Activated T-cell treated with anti-CD3 and anti-CD28 coated beads, Interleukin-2, amount 50 U/mL, for 48 hours (primary cell): ENCODE data around the gene BBS9.
"Not testable (repeated sequence)": the region's sequence is repeated elsewhere in the genome, so short reads cannot be mapped to it uniquely, and the experiment has no call there.

Experiments
- DNase-seq, 2 experiments: peaks; one replicate each; pipeline ENCODE4 v3.0.0-alpha.2; 2020

The BBS9 gene

GRCh38 chr7:33287738-33288137, 158.4 kb downstream of the BBS9 start:
- no peak for DNase-seq

- no peak for DNase-seq
These were observed 169.5 kb downstream of the BBS9 start for GRCh38 chr7:33298848-33299247.

GRCh38 chr7:33299425-33299824, 170.1 kb downstream of the BBS9 start:
- DNase-seq = no peak

GRCh38 chr7:33300131-33300530, 170.8 kb downstream of the BBS9 start:
- no peak for DNase-seq

- DNase-seq = no peak
These were observed 171.4 kb downstream of the BBS9 start for GRCh38 chr7:33300742-33301141.

- DNase-seq = not testable (repeated sequence)
These were observed 174.7 kb downstream of the BBS9 start for GRCh38 chr7:33303978-33304557.

GRCh38 chr7:33307205-33307604, 177.8 kb downstream of the BBS9 start:
- DNase-seq = no peak

- no peak for DNase-seq
These were observed 181.2 kb downstream of the BBS9 start for GRCh38 chr7:33310546-33310945.

GRCh38 chr7:33325754-33326484, 196.6 kb downstream of the BBS9 start:
- no peak for DNase-seq

- no peak for DNase-seq
These were observed 197.1 kb downstream of the BBS9 start for GRCh38 chr7:33326485-33326848.

GRCh38 chr7:33327427-33327826, 198.1 kb downstream of the BBS9 start:
- no peak for DNase-seq

GRCh38 chr7:33334349-33334748, 205.0 kb downstream of the BBS9 start:
- DNase-seq = no peak

- DNase-seq = no peak
These were observed 207.5 kb downstream of the BBS9 start for GRCh38 chr7:33336820-33337219.

GRCh38 chr7:33339074-33339790, 209.9 kb downstream of the BBS9 start:
- no peak for DNase-seq

GRCh38 chr7:33346055-33346454, 216.7 kb downstream of the BBS9 start:
- no peak for DNase-seq

- no peak for DNase-seq
These were observed 221.2 kb downstream of the BBS9 start for GRCh38 chr7:33350577-33350976.

- no peak for DNase-seq
These were observed 222.3 kb downstream of the BBS9 start for GRCh38 chr7:33351709-33352108.

- DNase-seq = no peak
These were observed 224.8 kb downstream of the BBS9 start for GRCh38 chr7:33354201-33354600.

- no peak for DNase-seq
These were observed 226.0 kb downstream of the BBS9 start for GRCh38 chr7:33355386-33355785.

- DNase-seq = no peak
These were observed 227.0 kb downstream of the BBS9 start for GRCh38 chr7:33356336-33356735.

- no peak for DNase-seq
These were observed 228.5 kb downstream of the BBS9 start for GRCh38 chr7:33357846-33358245.

GRCh38 chr7:33369888-33370287, 240.5 kb downstream of the BBS9 start:
- no peak for DNase-seq

- DNase-seq = no peak
These were observed 243.8 kb downstream of the BBS9 start for GRCh38 chr7:33373195-33373594.

- no peak for DNase-seq
These were observed 250.6 kb downstream of the BBS9 start for GRCh38 chr7:33379891-33380525.
